Sigmoid colon (tissue), 7 donors: ENCODE results near the gene MIAT. TPM values are rescaled to one million over a fixed set of nuclear protein-coding genes. Genes with fewer than 3 reads are reported as not detected.
A peak's percentile ranks its signal among the peaks of the same experiment; 100 is the strongest.

Experiments used
- DNase-seq: peaks from one replicate; pipeline ENCODE4 v3.0.0-alpha.2; 2019
- H3K27ac ChIP-seq, 4 donors: fragments of 200-600 bp; sonication (generic); one replicate each; pipeline ENCODE4 v1.5.1; 2016 to 2019; ENCODE audit warnings: mild to moderate bottlenecking in 1 of 4
- H3K27me3 ChIP-seq, 3 donors: fragments of 200-600 bp; sonication (generic); one replicate each; pipeline ENCODE4 v1.5.1; 2019; ENCODE audit warnings: mild to moderate bottlenecking in 1 of 3
- H3K36me3 ChIP-seq, 4 donors: fragments of 200-600 bp; sonication (generic); one replicate each; pipeline ENCODE4 v1.5.1; 2016 to 2019
- H3K4me1 ChIP-seq, 4 donors: fragments of 200-600 bp; sonication (generic); one replicate each; pipeline ENCODE4 v1.5.1; 2017 to 2019
- H3K4me3 ChIP-seq, 4 donors: fragments of 200-600 bp; sonication (generic); one replicate each; pipeline ENCODE4 v1.5.1; 2017 to 2019; ENCODE audit warnings: mild to moderate bottlenecking in 2 of 4, moderate library complexity in 1 of 4
- H3K9me3 ChIP-seq, 4 donors: fragments of 200-600 bp in 3 of 4; sonication (generic) in 3 of 4; one replicate each; pipeline versions ENCODE4 v1.5.1 to v1.6.1; 2013 to 2019
- CTCF ChIP-seq, 4 experiments: fragments of 450-650 bp in 3 of 4; fragments of 200-600 bp in 1 of 4; IDR thresholded peaks; one replicate each; pipeline ENCODE4 v1.5.1; 2016 to 2019; ENCODE audit warnings: antibody characterized with exemption in 4 of 4, mild to moderate bottlenecking in 3 of 4, moderate library complexity in 2 of 4
- EP300 ChIP-seq, 4 donors: sonication (generic); formaldehyde crosslinking; IDR thresholded peaks; one replicate each; pipeline ENCODE4 v1.6.1; 2017; ENCODE audit warnings: antibody characterized with exemption in 4 of 4
- POLR2A ChIP-seq, 2 donors: fragments of 450-650 bp; IDR thresholded peaks; one replicate each; pipeline ENCODE4 v1.6.1; 2016; ENCODE audit warnings: antibody characterized with exemption in 2 of 2, mild to moderate bottlenecking in 2 of 2, moderate library complexity in 2 of 2
- POLR2AphosphoS5 ChIP-seq, 4 donors: sonication (generic); formaldehyde crosslinking; IDR thresholded peaks; one replicate each; pipeline ENCODE4 v1.6.1; 2017; ENCODE audit warnings: antibody characterized with exemption in 4 of 4
- WGBS, 2 donors: extraction: QIAGEN DNeasy Blood & Tissue Kit; methylation state at CpG; one replicate each; pipeline ENCODE4 v1.1.7; 2013; 5-methylcytosine and 5-hydroxymethylcytosine counted together
- intact Hi-C: fragments of 100-400 bp; cut with DNase I; formaldehyde crosslinking; loops from one replicate; pipeline ENCODE4 v1.15.1; 2023
- polyA plus RNA-seq, 3 donors: library from polyadenylated mRNA; stranded (reverse); fragments of 200-250 nt; gene quantifications; one replicate each; pipeline ENCODE4 v1.2.3, GENCODE V29; 2013
- total RNA-seq, 4 donors: library from RNA; depleted of rRNA; stranded (reverse); fragments of >200 nt; gene quantifications; one replicate each; pipeline ENCODE4 v1.1.0, GENCODE V29; 2016
- donor health status: healthy with polysubstance abuse.
- donor health status: Bipolar disorder and iron deficiency.
- donor health status: healthy.

Gene MIAT
- total and polyA plus RNA-seq, 7 donors: under 0.01 to 3.4 (median 1.3) TPM; not detected in 1

GRCh38 chr22:26674211-26675190, 17.1 kb downstream of the MIAT start:
- 70 to 79% methylated on average over 9 of the region's 9 CpGs for WGBS, 2 donors
- DNase-seq: no peak
- intact Hi-C loops: loop anchor here (5.0 kb wide), 2 partner anchors 1133 to 1333 kb away; no protein-coding TSS in a partner anchor
- Histone ChIP-seq H3K9me3 (no peaks in the 10 kb centered on the region), H3K4me3 (no peak overlapping the region), H3K27me3 (no peaks in the 10 kb centered on the region), H3K4me1 (peaks cover 0 to 28% (median 22%) of the 10 kb centered on the region in 4 donors), H3K27ac (peak overlapping the region in 2 of 4 donors; percentile 88 to 92), H3K36me3 (no peaks in the 10 kb centered on the region)
- no peak for TF ChIP-seq EP300 (IDR thresholded peaks at IDR 0.05)

- Histone ChIP-seq H3K27ac (no peak overlapping the region), H3K9me3 (no peaks in the 10 kb centered on the region), H3K36me3 (peaks cover 0 to under 1% (median 0%) of the 10 kb centered on the region in 4 donors), H3K4me1 (peaks cover 0 to 28% (median 22%) of the 10 kb centered on the region in 4 donors), H3K4me3 (no peak overlapping the region), H3K27me3 (no peaks in the 10 kb centered on the region)
- no peak for TF ChIP-seq POLR2AphosphoS5 (IDR thresholded peaks at IDR 0.05)
- no peak for TF ChIP-seq EP300 (IDR thresholded peaks at IDR 0.05)
- no peak for TF ChIP-seq CTCF (IDR thresholded peaks at IDR 0.05)
- TF ChIP-seq POLR2A (IDR thresholded peaks at IDR 0.05): no peak
- intact Hi-C loops: loop anchor here (5.0 kb wide), 2 partner anchors 1132 to 1332 kb away; no protein-coding TSS in a partner anchor
- 96 to 97% methylated on average over 4 of the region's 4 CpGs for WGBS, 2 donors
- no peak for DNase-seq
These were observed 18.4 kb downstream of the MIAT start for GRCh38 chr22:26675687-26676268.

GRCh38 chr22:26677217-26677616, 19.8 kb downstream of the MIAT start:
- H3K9me3 ChIP-seq: no peaks in the 10 kb centered on the region
- intact Hi-C loops: loop anchor here (5.0 kb wide), 2 partner anchors 1130 to 1330 kb away; no protein-coding TSS in a partner anchor
- DNase-seq: no peak
- H3K4me3 ChIP-seq: no peak overlapping the region
- peaks cover 0 to 31% (median 22%) of the 10 kb centered on the region in 4 donors for H3K4me1 ChIP-seq
- H3K36me3 ChIP-seq: peaks cover 0 to 15% (median 4%) of the 10 kb centered on the region in 4 donors
- no peak overlapping the region for H3K27ac ChIP-seq
- WGBS, 2 donors: 85 to 87% methylated on average over 5 of the region's 5 CpGs
- TF ChIP-seq POLR2AphosphoS5 (IDR thresholded peaks at IDR 0.05) (no peak), CTCF (IDR thresholded peaks at IDR 0.05) (no peak), POLR2A (IDR thresholded peaks at IDR 0.05) (no peak), EP300 (IDR thresholded peaks at IDR 0.05) (no peak)
- H3K27me3 ChIP-seq: no peaks in the 10 kb centered on the region

GRCh38 chr22:26679003-26679629, 21.7 kb downstream of the MIAT start:
- H3K27ac ChIP-seq: no peak overlapping the region
- H3K36me3 ChIP-seq: peaks cover 0 to 17% (median 5%) of the 10 kb centered on the region in 4 donors
- H3K4me1 ChIP-seq: peaks cover 0 to 18% (median 12%) of the 10 kb centered on the region in 4 donors
- H3K27me3 ChIP-seq: no peaks in the 10 kb centered on the region
- TF ChIP-seq EP300 (IDR thresholded peaks at IDR 0.05) (no peak), POLR2A (IDR thresholded peaks at IDR 0.05) (no peak), CTCF (IDR thresholded peaks at IDR 0.05) (peak; percentile 49 to 88 (median 87)), POLR2AphosphoS5 (IDR thresholded peaks at IDR 0.05) (no peak)
- intact Hi-C loops: loop anchor here (5.0 kb wide), 2 partner anchors 1128 to 1328 kb away; no protein-coding TSS in a partner anchor
- no peak overlapping the region for H3K4me3 ChIP-seq
- no peaks in the 10 kb centered on the region for H3K9me3 ChIP-seq
- 56% methylated on average over 9 of the region's 9 CpGs for WGBS, 2 donors
- DNase-seq: peak; percentile 81
